GM19468 (cell line): ENCODE data around the gene TTBK2.

Experiments
- ATAC-seq: cut with Tn5 transposase; IDR thresholded peaks from one replicate; pipeline ENCODE4 v1.9.1; 2021; ENCODE audit warnings: mild to moderate bottlenecking, moderate library complexity, moderate number of reproducible peaks; ENCODE audit not compliant: unreplicated experiment; ENCODE audit errors: extremely low read depth

TTBK2 gene

GRCh38 chr15:42731461-42731860 lies 189.1 kb downstream of the TTBK2 start:
- no peak for ATAC-seq

- ATAC-seq, result no peak
These were observed 190.0 kb downstream of the TTBK2 start for GRCh38 chr15:42730536-42730935.

GRCh38 chr15:42730135-42730534 lies 190.4 kb downstream of the TTBK2 start:
- ATAC-seq, result no peak

GRCh38 chr15:42729409-42729808 lies 191.2 kb downstream of the TTBK2 start:
- ATAC-seq, result no peak

GRCh38 chr15:42728972-42729371 lies 191.6 kb downstream of the TTBK2 start:
- ATAC-seq, result no peak

- ATAC-seq, result no peak
These were observed 192.0 kb downstream of the TTBK2 start for GRCh38 chr15:42728560-42728959.

GRCh38 chr15:42727750-42728381 lies 192.7 kb downstream of the TTBK2 start:
- ATAC-seq, result no peak

- ATAC-seq, result no peak
These were observed 194.5 kb downstream of the TTBK2 start for GRCh38 chr15:42726114-42726513.

- ATAC-seq, result no peak
These were observed 195.2 kb downstream of the TTBK2 start for GRCh38 chr15:42725331-42725903.

GRCh38 chr15:42724276-42724675 lies 196.3 kb downstream of the TTBK2 start:
- ATAC-seq, result no peak

GRCh38 chr15:42723068-42723467 lies 197.5 kb downstream of the TTBK2 start:
- no peak for ATAC-seq

GRCh38 chr15:42721916-42722315 lies 198.7 kb downstream of the TTBK2 start:
- ATAC-seq, result no peak

GRCh38 chr15:42721016-42721415 lies 199.6 kb downstream of the TTBK2 start:
- no peak for ATAC-seq

GRCh38 chr15:42720071-42720470 lies 200.5 kb downstream of the TTBK2 start:
- ATAC-seq, result no peak

GRCh38 chr15:42719043-42719442 lies 201.5 kb downstream of the TTBK2 start:
- ATAC-seq, result no peak

GRCh38 chr15:42716626-42717025 lies 204.0 kb downstream of the TTBK2 start:
- no peak for ATAC-seq

GRCh38 chr15:42716125-42716524 lies 204.5 kb downstream of the TTBK2 start:
- no peak for ATAC-seq

- no peak for ATAC-seq
These were observed 208.0 kb downstream of the TTBK2 start for GRCh38 chr15:42712584-42712983.

GRCh38 chr15:42711746-42712145 lies 208.8 kb downstream of the TTBK2 start:
- no peak for ATAC-seq

GRCh38 chr15:42710662-42711061 lies 209.9 kb downstream of the TTBK2 start:
- ATAC-seq, result no peak

GRCh38 chr15:42707873-42708544 lies 212.6 kb downstream of the TTBK2 start:
- no peak for ATAC-seq

- ATAC-seq, result no peak
These were observed 213.5 kb downstream of the TTBK2 start for GRCh38 chr15:42707068-42707467.
